Measurements from ENCODE around the gene MSI2. TPM values are rescaled to one million over a fixed set of nuclear protein-coding genes. Genes with fewer than 3 reads are reported as not detected.

The MSI2 gene
- total RNA-seq, 4 donors from 2014 or later: 27.3 to 50.4 (median 36.8) TPM

GRCh38 chr17:57423541-57423940 is 167.2 kb downstream of the MSI2 start:
- no peak for TF ChIP-seq POLR2A (IDR thresholded peaks at IDR 0.05)
- TF ChIP-seq EP300 (IDR thresholded peaks at IDR 0.05): no peak
- TF ChIP-seq CTCF (IDR thresholded peaks at IDR 0.05): no peak
- TF ChIP-seq POLR2AphosphoS5 (IDR thresholded peaks at IDR 0.05): no peak
- H3K36me3 ChIP-seq: no peaks in the 10 kb centered on the region
- no peaks in the 10 kb centered on the region for H3K9me3 ChIP-seq
- WGBS, 2 donors (ENCODE audit: low coverage in 1 of 2): 70 to 71% methylated on average over 5 of the region's 6 CpGs
- H3K4me1 ChIP-seq: peaks cover 0 to 8% (median 0%) of the 10 kb centered on the region in 3 donors
- no peaks in the 10 kb centered on the region for H3K27me3 ChIP-seq
- no peak overlapping the region for H3K27ac ChIP-seq
- H3K4me3 ChIP-seq: no peak overlapping the region
- ATAC-seq: no peak

- TF ChIP-seq EP300 (IDR thresholded peaks at IDR 0.05) (no peak), POLR2AphosphoS5 (IDR thresholded peaks at IDR 0.05) (no peak), POLR2A (IDR thresholded peaks at IDR 0.05) (no peak), CTCF (IDR thresholded peaks at IDR 0.05) (no peak)
- WGBS, 2 donors (ENCODE audit: low coverage in 1 of 2): 79% methylated on average over 2 of the region's 2 CpGs; no CpG with 5 or more reads in 1 of the 2 donors
- Histone ChIP-seq H3K36me3 (no peaks in the 10 kb centered on the region), H3K4me3 (no peak overlapping the region), H3K27ac (no peak overlapping the region), H3K27me3 (no peaks in the 10 kb centered on the region), H3K9me3 (no peaks in the 10 kb centered on the region), H3K4me1 (peaks cover 0 to 8% (median 0%) of the 10 kb centered on the region in 3 donors)
- ATAC-seq: no peak
Measured at GRCh38 chr17:57424273-57424672, 167.9 kb downstream of the MSI2 start.

- Histone ChIP-seq H3K4me1 (peaks cover 0 to 8% (median 0%) of the 10 kb centered on the region in 3 donors), H3K27ac (no peak overlapping the region), H3K27me3 (no peaks in the 10 kb centered on the region), H3K9me3 (no peaks in the 10 kb centered on the region), H3K4me3 (no peak overlapping the region), H3K36me3 (no peaks in the 10 kb centered on the region)
- no CpG with 5 or more reads among the region's 5 CpGs for WGBS, 2 donors (ENCODE audit: low coverage in 1 of 2)
- TF ChIP-seq CTCF (IDR thresholded peaks at IDR 0.05) (no peak), POLR2A (IDR thresholded peaks at IDR 0.05) (no peak), EP300 (IDR thresholded peaks at IDR 0.05) (no peak), POLR2AphosphoS5 (IDR thresholded peaks at IDR 0.05) (no peak)
- ATAC-seq: no peak
Measured at GRCh38 chr17:57424777-57425188, 168.5 kb downstream of the MSI2 start.

GRCh38 chr17:57425431-57425830 is 169.1 kb downstream of the MSI2 start:
- no peaks in the 10 kb centered on the region for H3K27me3 ChIP-seq
- no peaks in the 10 kb centered on the region for H3K9me3 ChIP-seq
- no peak for ATAC-seq
- TF ChIP-seq EP300 (IDR thresholded peaks at IDR 0.05) (no peak), POLR2AphosphoS5 (IDR thresholded peaks at IDR 0.05) (no peak), CTCF (IDR thresholded peaks at IDR 0.05) (no peak), POLR2A (IDR thresholded peaks at IDR 0.05) (no peak)
- H3K36me3 ChIP-seq: no peaks in the 10 kb centered on the region
- H3K27ac ChIP-seq: no peak overlapping the region
- no peak overlapping the region for H3K4me3 ChIP-seq
- H3K4me1 ChIP-seq: peaks cover 0 to 8% (median 0%) of the 10 kb centered on the region in 3 donors
- 63 to 76% methylated on average over 4 to 5 of the region's 5 CpGs for WGBS, 2 donors (ENCODE audit: low coverage in 1 of 2)

All from gastroesophageal sphincter (tissue), 4 donors.